Measurements from ENCODE around the gene GPRC5C.

- no peak for TF ChIP-seq EP300 (IDR thresholded peaks at IDR 0.05)
- no peak for TF ChIP-seq CTCF (IDR thresholded peaks at IDR 0.05)
- TF ChIP-seq POLR2A (IDR thresholded peaks at IDR 0.05) = no peak
Observed at GRCh38 chr17:74465378-74466110, 33.7 kb downstream of the GPRC5C start.
